Choroid plexus epithelial cell (primary cell): ENCODE results near the gene MACROH2A1.

Source experiments
- DNase-seq: peaks from one replicate; pipeline ENCODE4 v3.0.0-alpha.2; 2010; ENCODE audit warnings: low read depth
- H3K4me3 ChIP-seq: 2 replicates; pipeline ENCODE4 v1.5.1; 2011; ENCODE audit warnings: low read depth, mild to moderate bottlenecking, control low read depth, low read length, moderate library complexity
- TF ChIP-seq, protein P1 (sequence below): conservative IDR thresholded peaks from 2 replicates; pipeline ENCODE4 v1.5.1; 2011; ENCODE audit warnings: low read depth, mild to moderate bottlenecking, control low read depth, inconsistent platforms, low read length, moderate library complexity

The MACROH2A1 gene

DNA sequence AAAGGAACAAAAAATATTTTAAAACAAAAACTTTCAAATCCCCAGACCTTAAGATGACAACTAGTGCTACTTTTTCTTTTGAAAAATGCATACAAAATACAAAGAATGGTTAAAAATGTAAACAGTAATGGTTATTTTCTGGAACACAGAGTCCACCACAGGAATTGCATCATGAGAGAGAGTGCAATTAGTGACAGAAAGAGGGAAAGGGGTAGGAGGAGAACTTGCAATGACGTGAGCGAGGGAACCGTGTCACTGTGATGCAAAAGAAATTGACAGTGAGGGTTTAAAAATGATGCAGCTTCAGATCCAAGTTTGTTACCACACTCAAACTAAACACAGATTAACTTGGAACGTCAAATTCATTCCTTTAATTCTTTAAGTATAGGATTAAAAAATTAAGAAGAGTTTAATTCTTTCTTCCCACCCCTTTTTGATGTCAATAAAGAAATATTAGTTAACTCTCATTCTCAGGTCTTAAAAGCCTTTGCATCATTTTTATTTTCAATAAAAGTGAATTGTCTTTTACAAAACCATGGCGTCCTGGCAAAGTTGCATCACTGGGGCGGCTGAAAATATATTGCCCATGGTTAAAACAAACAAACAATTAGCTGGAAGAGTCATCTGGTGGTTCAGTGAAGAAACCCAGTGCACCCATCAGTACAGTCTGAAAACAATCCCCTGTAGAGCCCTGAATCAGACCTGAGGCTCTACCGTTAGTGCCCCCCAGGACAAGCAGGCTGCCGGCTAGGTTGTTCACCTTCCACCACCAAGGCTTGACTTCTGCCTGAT, 39.5 kb downstream of the MACROH2A1 start:
- TF ChIP-seq, protein P1, sequence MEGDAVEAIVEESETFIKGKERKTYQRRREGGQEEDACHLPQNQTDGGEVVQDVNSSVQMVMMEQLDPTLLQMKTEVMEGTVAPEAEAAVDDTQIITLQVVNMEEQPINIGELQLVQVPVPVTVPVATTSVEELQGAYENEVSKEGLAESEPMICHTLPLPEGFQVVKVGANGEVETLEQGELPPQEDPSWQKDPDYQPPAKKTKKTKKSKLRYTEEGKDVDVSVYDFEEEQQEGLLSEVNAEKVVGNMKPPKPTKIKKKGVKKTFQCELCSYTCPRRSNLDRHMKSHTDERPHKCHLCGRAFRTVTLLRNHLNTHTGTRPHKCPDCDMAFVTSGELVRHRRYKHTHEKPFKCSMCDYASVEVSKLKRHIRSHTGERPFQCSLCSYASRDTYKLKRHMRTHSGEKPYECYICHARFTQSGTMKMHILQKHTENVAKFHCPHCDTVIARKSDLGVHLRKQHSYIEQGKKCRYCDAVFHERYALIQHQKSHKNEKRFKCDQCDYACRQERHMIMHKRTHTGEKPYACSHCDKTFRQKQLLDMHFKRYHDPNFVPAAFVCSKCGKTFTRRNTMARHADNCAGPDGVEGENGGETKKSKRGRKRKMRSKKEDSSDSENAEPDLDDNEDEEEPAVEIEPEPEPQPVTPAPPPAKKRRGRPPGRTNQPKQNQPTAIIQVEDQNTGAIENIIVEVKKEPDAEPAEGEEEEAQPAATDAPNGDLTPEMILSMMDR = no peak
- peak; percentile 43 for DNase-seq
- H3K4me3 ChIP-seq = no peak overlapping the region

DNA sequence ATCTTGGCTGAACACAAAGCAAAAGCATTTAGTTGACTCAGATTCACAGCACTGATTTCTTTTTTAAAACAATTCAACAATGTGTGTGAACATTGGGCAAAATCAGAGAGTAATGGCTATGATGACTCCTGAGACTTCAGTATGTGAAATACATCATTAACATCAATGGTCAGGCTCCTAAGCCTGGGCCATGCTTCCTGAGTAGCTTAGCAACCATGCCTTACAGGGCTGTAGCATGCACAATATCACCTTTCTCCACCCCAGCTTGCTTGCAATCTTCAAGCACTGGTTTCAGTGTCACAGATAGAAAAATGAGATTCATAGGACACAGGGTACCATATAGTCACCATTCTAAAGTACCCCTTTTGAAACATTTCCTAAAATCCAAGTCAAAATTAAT, 41.3 kb downstream of the MACROH2A1 start:
- DNase-seq = no peak
- H3K4me3 ChIP-seq = no peak overlapping the region
- TF ChIP-seq, protein P1 = no peak

DNA sequence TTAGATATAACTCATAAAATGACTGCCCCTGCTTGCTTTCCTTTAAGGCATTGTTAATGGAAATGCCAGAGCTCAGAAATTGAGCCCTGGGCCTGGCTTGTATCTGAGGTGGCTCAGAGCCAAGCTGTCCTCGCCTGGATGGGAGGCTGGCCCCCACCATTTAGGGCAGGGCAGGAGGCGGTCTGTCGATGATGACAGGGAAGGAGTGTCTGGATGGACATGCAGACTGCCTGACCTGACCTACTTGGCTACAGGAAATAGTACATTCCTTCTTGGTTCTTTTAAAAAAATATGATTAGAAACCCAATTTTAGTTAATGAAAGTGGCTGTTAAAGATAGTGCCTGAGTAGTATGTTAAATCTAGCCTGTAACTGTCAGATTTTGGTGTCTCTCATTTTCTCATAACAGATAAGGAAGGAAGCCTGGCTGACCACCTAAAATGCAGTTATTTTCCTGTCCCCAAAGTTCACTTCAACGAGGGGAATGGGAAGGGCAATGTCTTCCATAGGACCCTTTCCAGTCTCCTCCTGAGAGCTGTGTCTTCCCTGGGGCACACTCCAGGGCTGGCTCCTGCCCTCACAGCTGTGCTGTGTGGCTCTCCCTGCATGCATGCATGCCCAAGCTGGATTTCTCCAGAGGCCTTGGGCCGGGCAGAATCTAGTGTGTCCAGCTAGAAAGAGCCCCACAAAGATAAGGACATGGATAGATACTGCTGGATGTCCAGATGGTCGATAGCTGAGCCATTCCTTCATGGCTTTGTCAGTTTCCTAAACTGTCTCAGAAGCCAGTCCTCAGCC, 42.3 kb downstream of the MACROH2A1 start:
- H3K4me3 ChIP-seq = no peak overlapping the region
- TF ChIP-seq, protein P1 = no peak
- DNase-seq = peak; percentile 96

DNA sequence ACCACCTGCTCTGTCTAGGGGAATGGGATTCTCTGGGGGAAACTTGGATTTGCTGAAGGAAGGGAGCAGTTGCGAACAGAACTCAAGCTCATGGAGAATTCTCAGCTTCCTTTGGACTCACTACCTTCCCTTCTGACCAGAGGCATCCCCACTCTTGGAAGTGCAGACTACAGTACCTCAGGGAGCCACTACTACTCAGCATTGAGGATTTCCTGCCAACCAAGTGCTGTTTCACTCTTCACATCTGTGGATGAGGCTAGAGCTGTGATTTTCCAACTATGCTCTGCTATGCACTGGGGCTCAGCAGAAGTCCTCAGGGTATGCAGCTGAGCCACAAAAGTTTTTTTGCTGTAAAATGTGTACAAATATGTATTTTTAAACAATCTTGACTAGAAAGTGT, 43.9 kb downstream of the MACROH2A1 start:
- no peak overlapping the region for H3K4me3 ChIP-seq
- TF ChIP-seq, protein P1 = no peak
- DNase-seq = no peak

DNA sequence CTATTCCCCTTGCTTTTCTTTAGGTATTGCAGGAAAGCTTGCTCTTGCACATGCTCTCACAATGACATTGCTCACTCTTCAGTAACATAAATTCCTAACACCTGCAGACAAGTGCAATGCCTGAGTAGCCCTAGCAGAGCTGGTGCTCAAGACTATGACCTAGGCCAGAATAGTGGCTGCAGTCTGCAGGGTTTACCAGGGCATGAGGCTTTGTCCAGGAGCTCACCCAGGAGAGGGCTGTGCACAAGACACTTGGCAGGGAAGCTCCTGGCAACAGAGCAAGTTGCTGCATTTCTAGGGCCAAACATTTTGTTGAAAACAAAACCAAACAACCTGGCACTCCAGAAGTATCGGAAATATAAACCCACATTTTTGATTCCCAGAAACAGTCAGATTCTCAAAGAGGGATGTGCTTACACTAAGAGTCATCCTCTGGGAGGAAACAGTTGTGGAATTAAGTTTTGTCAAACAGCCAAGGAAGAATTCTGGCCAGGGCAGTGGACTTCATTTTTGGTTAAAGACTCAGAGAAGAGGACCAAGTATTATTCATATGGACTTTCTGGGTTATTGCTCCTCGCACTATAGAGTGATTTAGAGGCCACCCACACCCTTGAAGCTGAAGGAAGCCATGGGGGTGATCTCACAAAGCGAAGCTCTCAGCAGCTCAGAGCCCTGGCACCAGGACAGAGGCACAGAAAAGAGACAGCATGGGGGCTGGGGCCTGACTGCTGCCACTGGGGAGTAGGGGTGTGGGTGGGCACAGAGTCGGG, 44.9 kb downstream of the MACROH2A1 start:
- peak; percentile 73 for DNase-seq
- TF ChIP-seq, protein P1 = no peak
- H3K4me3 ChIP-seq = no peak overlapping the region

DNA sequence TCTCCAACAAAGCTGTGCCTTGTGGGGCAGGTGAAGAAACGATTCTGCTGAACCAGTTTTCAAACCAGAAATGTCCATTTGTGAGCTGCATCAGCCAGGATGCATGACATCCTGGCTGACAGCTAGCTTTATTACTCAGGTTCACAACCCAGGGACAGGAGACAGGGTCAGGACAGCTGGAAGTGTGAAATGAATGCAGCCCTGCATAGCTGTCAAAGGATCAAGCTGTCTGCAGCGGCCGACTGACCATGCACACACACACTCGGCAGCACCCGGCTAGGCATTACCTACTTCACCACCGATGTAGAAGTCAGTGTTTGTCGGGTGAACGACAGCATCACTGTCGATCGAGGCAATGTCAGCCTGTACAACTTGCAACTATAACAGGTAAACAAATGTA, 48.5 kb downstream of the MACROH2A1 start:
- no peak for DNase-seq
- H3K4me3 ChIP-seq = no peak overlapping the region
- TF ChIP-seq, protein P1 = no peak
